GM18502 (cell line): ENCODE data around the gene GALNS.

ENCODE experiments used
- ATAC-seq: cut with Tn5 transposase; IDR thresholded peaks from one replicate; pipeline ENCODE4 v1.9.1; 2021; ENCODE audit warnings: mild to moderate bottlenecking; ENCODE audit not compliant: unreplicated experiment, poor library complexity

The GALNS gene

GRCh38 chr16:88861359-88861758 lies 4.6 kb upstream of the GALNS start:
- no peak for ATAC-seq

GRCh38 chr16:88859381-88860091 lies 2.8 kb upstream of the GALNS start:
- no peak for ATAC-seq

GRCh38 chr16:88857728-88858339 lies 1.1 kb upstream of the GALNS start:
- peak; percentile 41 for ATAC-seq

DNA sequence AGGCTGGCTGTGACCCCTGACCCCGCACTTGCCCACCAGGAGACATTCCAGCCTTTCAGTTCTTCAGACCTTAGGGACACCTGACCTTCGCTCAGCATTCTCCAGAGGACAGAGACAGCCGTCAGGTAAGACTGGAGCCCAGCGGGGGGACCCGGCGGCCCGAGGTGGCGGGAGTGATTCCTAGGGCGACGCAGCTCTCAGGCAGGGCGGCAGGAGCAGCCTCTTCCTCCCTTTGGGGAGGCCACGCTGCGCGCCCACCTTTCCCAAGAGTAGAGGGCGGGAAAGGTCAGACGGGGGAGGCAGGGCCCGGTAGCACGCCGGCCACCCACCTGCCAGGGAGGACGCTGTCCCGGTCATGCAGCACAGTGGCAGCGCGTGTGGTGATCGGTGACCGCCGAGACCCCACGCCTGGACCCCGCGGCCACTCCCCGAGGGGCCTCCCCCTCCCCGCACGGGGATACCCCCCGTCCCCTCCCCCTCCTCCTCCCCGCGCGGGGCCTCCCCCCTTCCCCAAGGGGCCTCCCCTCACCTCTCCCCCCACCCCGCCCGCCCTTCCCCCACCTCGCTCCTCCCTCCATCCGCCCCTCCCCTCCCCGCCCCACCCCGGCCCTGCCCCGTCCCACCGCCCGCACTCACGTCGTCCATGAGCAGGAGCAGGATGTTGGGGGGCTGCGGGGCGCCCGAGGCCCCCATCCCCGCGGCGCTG lies 472 bp downstream of the GALNS start:
- no peak for ATAC-seq

- no peak for ATAC-seq
Measured at GRCh38 chr16:88855736-88856121, 1.0 kb downstream of the GALNS start.

GRCh38 chr16:88855176-88855575 lies 1.6 kb downstream of the GALNS start:
- no peak for ATAC-seq

GRCh38 chr16:88854306-88855111 lies 2.2 kb downstream of the GALNS start:
- ATAC-seq, result no peak

- no peak for ATAC-seq
Measured at GRCh38 chr16:88853325-88853941, 3.3 kb downstream of the GALNS start.

DNA sequence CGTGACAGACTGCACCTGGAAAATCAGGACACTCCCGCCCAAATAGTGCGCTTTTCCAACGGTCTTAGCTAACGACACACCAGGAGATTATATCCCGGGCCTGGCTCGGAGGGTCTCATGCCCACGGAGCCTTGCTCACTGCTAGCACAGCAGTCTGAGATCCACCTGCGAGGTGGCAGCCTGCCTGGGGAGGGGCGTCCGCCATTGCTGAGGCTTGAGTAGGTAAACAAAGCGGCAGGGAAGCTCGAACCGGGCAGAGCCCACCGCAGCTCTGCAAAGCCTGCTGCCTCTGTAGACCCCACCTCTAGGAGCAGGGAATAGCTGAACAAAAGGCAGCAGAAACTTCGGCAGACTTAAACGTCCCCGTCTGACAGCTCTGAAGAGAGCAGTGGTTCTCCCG lies 5.1 kb downstream of the GALNS start:
- no peak for ATAC-seq

DNA sequence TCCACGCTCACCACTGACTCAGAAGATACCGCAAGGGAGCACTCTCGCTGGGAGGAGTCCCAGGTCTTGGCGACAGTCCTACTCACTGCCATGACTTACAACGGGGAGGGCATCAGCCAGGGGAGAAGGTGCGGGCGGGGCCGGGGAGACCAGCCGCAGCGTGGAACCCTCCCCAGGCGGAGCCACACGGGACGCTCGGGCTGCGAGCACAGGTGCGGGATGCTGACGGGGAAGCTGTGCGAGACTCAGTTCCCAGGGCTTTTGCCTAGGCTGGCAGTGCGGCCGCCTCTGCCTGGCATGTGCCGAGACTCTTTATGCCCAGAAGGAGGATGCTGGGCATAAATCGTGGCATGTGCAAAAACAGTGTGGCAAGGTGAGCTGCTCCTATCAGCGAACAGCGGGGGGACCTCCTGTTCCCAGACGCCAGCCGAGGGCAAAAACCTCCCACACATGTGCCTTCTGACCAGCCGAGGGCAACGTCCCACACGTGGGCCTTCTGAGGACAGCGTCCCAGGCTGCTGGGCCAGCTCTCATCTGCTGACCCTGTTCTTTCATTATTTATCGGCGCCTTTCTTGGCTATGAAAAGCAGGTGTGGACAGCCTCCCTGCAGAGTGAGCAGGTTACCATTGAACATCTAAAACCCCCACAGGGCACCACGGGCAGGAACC lies 6.1 kb downstream of the GALNS start:
- ATAC-seq, result no peak

- ATAC-seq, result no peak
Measured at GRCh38 chr16:88848557-88848956, 8.2 kb downstream of the GALNS start.

DNA sequence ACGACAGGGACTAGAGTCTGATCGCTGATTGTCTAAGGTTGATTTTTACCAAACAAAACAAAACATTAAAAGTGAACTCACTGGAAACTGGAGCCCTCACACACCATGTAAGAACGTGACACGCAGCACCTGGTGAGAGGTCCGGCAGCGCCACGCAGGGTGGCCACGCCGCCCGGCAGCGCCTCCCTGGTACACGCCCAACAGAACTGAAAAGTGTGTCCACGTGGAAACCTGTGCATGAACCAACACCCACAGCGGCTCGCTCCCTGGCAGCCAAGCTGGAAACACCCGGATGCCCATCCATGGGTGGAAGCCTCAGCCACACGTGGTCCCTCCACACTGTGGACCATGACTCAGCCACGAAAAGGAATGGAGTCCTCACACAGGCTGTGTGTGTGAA lies 9.1 kb downstream of the GALNS start:
- ATAC-seq, result no peak

GRCh38 chr16:88846088-88846487 lies 10.7 kb downstream of the GALNS start:
- no peak for ATAC-seq

- no peak for ATAC-seq
Measured at GRCh38 chr16:88844419-88845036, 12.2 kb downstream of the GALNS start.

GRCh38 chr16:88843256-88843655 lies 13.5 kb downstream of the GALNS start:
- no peak for ATAC-seq

GRCh38 chr16:88842806-88843205 lies 13.9 kb downstream of the GALNS start:
- no peak for ATAC-seq

- ATAC-seq, result no peak
Measured at GRCh38 chr16:88842308-88842756, 14.4 kb downstream of the GALNS start.

DNA sequence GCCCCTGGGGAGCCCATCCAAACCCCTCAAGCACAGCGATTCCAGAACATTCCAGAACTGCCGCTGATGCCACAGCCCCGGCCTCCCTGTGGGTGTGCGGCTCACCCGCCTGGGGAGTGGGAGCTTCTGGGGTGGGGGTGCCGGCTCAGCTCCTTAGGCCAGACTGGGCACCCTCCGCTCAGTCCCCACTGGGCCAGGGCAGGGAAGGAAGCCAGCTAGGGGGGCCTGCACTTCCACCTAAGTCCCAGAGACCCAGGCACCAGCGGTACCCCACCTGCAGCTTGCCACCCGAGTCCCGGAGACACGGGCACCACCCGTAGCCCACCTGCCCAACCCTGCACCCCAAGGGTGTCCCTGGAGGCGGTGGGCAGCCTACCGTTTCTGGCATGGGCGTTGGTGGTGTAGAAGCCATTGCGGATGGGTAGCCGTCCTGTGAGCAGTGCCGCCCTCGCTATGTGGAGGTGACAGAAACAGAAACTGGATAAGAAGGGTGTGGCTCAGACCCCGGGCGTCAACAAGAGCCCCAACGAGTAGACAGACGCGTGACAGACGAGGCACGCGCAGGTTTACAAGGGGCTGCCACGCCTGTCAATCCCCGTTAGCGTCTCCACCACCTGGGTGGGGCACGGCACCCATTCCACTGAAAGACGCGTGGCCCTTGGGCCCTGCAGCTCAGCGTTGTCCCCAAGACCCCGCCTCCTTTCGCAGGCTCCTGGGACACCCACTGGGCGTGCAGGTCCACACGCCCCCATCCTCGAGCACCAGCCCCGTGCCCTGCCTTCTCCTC lies 15.0 kb downstream of the GALNS start:
- no peak for ATAC-seq
